RWPE2 (cell line): ENCODE results near the gene SLC12A7.

ENCODE experiments used
- ATAC-seq: fragments of 200-7000 bp; cut with Tn5 transposase; 3 replicates; pipeline ENCODE4 v1.9.1; 2021; ENCODE audit warnings: low read depth
- DNase-seq: peaks from one replicate; pipeline ENCODE4 v3.0.0-alpha.2; 2020; ENCODE audit warnings: low spot score
- H3K27ac ChIP-seq: fragments of 450-650 bp; 2 replicates; pipeline ENCODE4 v1.5.1; 2017; ENCODE audit warnings: mild to moderate bottlenecking; ENCODE audit not compliant: poor library complexity, severe bottlenecking
- H3K27me3 ChIP-seq: fragments of 250-450 bp; sonication (Bioruptor Pico); 2 replicates; pipeline ENCODE4 v1.5.1; 2021; ENCODE audit warnings: mild to moderate bottlenecking, moderate library complexity; ENCODE audit not compliant: insufficient read depth, poor library complexity, severe bottlenecking
- H3K36me3 ChIP-seq: fragments of 250-450 bp; sonication (Bioruptor Pico); 2 replicates; pipeline ENCODE4 v1.5.1; 2020; ENCODE audit warnings: low read depth, mild to moderate bottlenecking, moderate library complexity
- H3K4me1 ChIP-seq: fragments of 250-450 bp; sonication (Bioruptor Pico); 2 replicates; pipeline ENCODE4 v1.5.1; 2021; ENCODE audit warnings: mild to moderate bottlenecking, moderate library complexity; ENCODE audit not compliant: insufficient read depth, poor library complexity, severe bottlenecking
- H3K4me3 ChIP-seq: fragments of 250-450 bp; sonication (Bioruptor Pico); 2 replicates; pipeline ENCODE4 v1.5.1; 2021; ENCODE audit warnings: mild to moderate bottlenecking, moderate library complexity; ENCODE audit not compliant: severe bottlenecking
- H3K9me3 ChIP-seq: fragments of 250-450 bp; sonication (Bioruptor Pico); 2 replicates; pipeline ENCODE4 v1.5.1; 2021; ENCODE audit warnings: mild to moderate bottlenecking, moderate library complexity; ENCODE audit not compliant: severe bottlenecking
- CTCF ChIP-seq: fragments of 450-650 bp; IDR thresholded peaks from one replicate; pipeline ENCODE4 v1.5.1; 2017; ENCODE audit warnings: mild to moderate bottlenecking, moderate library complexity; ENCODE audit not compliant: poor library complexity, severe bottlenecking

SLC12A7 gene

DNA sequence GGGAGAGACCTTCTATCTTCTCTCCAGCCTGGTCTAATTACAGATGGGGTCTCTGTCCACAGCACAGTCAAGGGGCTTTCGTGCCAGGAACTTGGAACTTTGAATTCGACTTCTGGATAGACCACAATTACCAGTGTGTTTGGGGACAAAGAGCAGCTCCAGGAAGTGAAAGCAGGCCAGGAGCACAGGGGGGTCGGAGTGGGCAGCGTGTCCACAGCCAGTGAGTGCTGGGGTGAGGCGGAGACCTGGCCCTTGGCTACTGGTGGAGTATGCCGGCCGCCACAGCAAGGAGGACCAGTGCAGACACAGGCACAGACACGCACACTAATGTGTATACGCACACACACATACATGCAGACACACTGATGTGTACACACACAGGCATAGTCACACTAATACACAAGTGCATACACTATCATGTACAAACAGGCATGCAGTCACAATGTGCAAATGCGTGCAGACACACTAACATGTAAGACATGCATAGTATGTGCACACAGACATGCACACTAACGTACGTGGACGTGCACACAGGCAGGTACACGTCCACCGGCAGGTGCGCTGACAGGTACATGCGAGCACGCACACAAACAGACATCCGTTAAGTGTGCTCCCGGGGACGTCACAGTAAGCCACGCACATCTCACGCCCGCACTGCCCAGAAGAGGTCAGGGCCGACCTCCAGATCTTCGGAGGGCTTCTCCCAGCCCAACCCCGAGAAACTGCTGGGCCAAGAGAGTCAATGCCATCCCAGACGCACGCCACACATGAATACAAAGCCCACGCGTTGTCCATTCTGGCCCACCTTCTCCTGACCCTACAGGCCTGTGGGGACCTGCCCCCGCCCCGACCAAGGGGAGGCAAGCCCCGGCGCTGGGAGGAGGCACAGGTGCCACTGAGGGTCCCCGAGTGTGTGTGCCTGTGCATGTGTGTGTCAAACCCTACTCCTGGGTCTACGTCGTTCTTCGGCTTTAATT is 56.8 kb downstream of the SLC12A7 start:
- DNase-seq (no peak), ATAC-seq (no peak)
- Histone ChIP-seq H3K36me3 (no peaks in the 10 kb centered on the region), H3K4me1 (no peaks in the 10 kb centered on the region), H3K27me3 (no peaks in the 10 kb centered on the region), H3K9me3 (no peaks in the 10 kb centered on the region), H3K4me3 (no peak overlapping the region), H3K27ac (no peak overlapping the region)
- no peak for TF ChIP-seq CTCF

GRCh38 chr5:1054018-1054798 is 57.7 kb downstream of the SLC12A7 start:
- Histone ChIP-seq H3K4me1 (no peaks in the 10 kb centered on the region), H3K4me3 (no peak overlapping the region), H3K27me3 (no peaks in the 10 kb centered on the region), H3K27ac (no peak overlapping the region), H3K9me3 (no peaks in the 10 kb centered on the region), H3K36me3 (no peaks in the 10 kb centered on the region)
- TF ChIP-seq CTCF, result no peak
- no peak for DNase-seq
- no peak for ATAC-seq

DNA sequence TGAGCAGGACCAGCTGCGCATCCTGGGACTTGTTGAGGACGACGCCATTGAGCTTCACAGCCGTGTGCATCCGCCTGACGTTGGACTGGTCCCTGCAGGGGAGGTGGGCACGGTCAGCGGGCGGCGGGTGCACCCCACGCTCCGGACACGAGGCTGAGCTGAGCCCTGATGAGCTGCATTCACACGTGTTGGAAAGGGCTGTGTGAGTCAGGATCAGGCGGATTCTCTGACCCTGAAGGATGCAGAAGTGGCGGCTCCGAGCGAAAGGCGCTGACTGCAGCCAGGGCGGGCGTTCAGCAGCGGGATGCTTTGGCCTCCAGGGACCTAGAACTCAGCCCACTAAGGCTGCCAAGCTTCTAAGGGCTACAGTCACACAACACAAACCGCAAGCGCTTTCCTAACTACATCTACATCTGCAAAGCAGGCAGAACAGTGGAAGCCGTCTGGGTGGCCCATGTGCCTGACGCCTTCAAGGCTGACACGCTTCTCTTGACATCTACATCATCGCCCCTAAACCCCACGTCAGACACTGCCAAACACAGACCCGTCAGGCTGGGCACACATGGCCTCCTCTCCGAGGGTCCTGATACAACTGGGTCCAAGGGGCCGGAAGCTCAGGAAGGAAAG is 58.4 kb downstream of the SLC12A7 start:
- no peaks in the 10 kb centered on the region for H3K4me1 ChIP-seq
- H3K27me3 ChIP-seq, result no peaks in the 10 kb centered on the region
- no peak for ATAC-seq

GRCh38 chr5:1052641-1053390 is 59.0 kb downstream of the SLC12A7 start:
- no peak overlapping the region for H3K27ac ChIP-seq
- no peaks in the 10 kb centered on the region for H3K9me3 ChIP-seq
- no peaks in the 10 kb centered on the region for H3K36me3 ChIP-seq
- H3K4me1 ChIP-seq, result no peaks in the 10 kb centered on the region
- no peak overlapping the region for H3K4me3 ChIP-seq
- no peaks in the 10 kb centered on the region for H3K27me3 ChIP-seq
- DNase-seq (no peak), ATAC-seq (peak; percentile 22; the same call in 1 of the 3 replicates)
- TF ChIP-seq CTCF, result peak; percentile 24

More for the DNA sequence above, 58.4 kb downstream of the SLC12A7 start:
- no peak for DNase-seq
- peak; percentile 5 for TF ChIP-seq CTCF
- Histone ChIP-seq H3K36me3 (no peaks in the 10 kb centered on the region), H3K9me3 (no peaks in the 10 kb centered on the region), H3K4me3 (no peak overlapping the region), H3K27ac (no peak overlapping the region)
